ENCODE data around the gene CEP63. TPM values are rescaled to one million over a fixed set of nuclear protein-coding genes. Genes with fewer than 3 reads are reported as not detected.
"Not testable (repeated sequence)": the region's sequence is repeated elsewhere in the genome, so short reads cannot be mapped to it uniquely, and the experiment has no call there.

The CEP63 gene
- total and polyA plus RNA-seq, 8 donors = 8.1 to 104 (median 16.7) TPM

DNA sequence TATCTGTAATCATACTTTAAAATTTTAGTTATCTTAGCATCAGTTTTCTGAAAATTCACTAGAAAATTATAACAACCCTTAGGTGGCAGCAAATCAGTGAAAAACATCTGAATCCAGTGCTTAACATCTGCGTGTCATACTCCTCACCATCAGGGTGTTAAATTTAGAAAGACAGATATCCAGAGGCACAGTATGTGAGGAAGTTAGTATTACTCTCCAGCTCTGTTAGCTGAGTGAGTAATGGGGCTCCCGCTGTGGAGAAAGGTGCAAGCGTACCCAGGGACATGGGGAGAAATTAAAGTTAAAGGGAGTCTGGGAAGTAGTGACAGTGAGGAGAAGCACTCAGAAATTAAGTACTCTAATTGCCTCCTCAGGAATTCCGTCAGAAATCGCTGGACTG is 50.9 kb downstream of the CEP63 start:
- Histone ChIP-seq H3K4me3 (no peak overlapping the region), H3K4me1 (no peaks in the 10 kb centered on the region), H3K27ac (no peak overlapping the region), H3K9me3 (no peaks in the 10 kb centered on the region), H3K27me3 (no peaks in the 10 kb centered on the region), H3K36me3 (peaks cover 14 to 80% (median 64%) of the 10 kb centered on the region in 4 donors)
- DNase-seq = no peak
- 91 to 96% (median 94%) methylated on average over 5 of the region's 5 CpGs for WGBS, 5 donors
- intact Hi-C loops (cut with DNase I; ENCODE audit: low total_unique reads) = no loop called here
- TF ChIP-seq POLR2A (IDR thresholded peaks at IDR 0.05) (no peak), POLR2AphosphoS5 (IDR thresholded peaks at IDR 0.05) (no peak), EP300 (IDR thresholded peaks at IDR 0.05) (no peak)
- TF ChIP-seq, protein P1, sequence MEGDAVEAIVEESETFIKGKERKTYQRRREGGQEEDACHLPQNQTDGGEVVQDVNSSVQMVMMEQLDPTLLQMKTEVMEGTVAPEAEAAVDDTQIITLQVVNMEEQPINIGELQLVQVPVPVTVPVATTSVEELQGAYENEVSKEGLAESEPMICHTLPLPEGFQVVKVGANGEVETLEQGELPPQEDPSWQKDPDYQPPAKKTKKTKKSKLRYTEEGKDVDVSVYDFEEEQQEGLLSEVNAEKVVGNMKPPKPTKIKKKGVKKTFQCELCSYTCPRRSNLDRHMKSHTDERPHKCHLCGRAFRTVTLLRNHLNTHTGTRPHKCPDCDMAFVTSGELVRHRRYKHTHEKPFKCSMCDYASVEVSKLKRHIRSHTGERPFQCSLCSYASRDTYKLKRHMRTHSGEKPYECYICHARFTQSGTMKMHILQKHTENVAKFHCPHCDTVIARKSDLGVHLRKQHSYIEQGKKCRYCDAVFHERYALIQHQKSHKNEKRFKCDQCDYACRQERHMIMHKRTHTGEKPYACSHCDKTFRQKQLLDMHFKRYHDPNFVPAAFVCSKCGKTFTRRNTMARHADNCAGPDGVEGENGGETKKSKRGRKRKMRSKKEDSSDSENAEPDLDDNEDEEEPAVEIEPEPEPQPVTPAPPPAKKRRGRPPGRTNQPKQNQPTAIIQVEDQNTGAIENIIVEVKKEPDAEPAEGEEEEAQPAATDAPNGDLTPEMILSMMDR (IDR thresholded peaks at IDR 0.05) = no peak

DNA sequence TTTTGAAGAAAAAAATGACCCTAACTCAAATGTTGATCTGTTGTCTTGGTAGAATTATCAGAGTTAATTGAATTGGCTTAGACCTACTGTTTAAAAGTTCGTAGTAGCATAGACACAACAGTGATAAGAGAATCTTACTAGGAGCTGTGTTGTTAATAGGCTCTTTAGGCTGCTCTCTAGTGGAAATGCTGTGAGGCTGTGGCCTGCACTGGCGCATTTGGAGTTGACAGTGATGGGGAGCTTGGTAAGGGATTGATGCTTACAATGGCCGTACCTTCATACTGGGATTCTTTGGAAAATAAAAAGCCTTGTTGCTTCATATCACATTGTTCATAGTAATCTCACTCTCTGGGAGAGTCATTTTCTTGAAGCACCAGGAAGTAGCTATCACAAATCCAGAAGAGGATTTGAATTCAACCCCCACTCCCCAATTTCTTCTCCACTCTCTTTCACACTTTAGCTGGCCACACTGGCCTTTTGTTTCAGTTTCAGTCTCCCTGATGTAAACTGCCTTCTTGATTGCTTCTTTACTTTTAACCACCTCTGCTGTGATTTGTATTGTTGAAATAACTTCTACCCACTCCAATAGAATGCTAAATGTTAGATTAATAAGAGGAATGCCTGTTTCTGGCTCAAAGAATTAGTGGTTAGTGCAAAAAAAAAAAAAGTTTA is 56.6 kb downstream of the CEP63 start:
- Histone ChIP-seq H3K4me3 (no peak overlapping the region), H3K36me3 (peaks cover 8 to 59% (median 51%) of the 10 kb centered on the region in 4 donors), H3K27me3 (no peaks in the 10 kb centered on the region), H3K4me1 (no peaks in the 10 kb centered on the region), H3K9me3 (no peaks in the 10 kb centered on the region), H3K27ac (no peak overlapping the region)
- 52 to 74% (median 54%) methylated on average over 3 of the region's 3 CpGs for WGBS, 5 donors
- no peak for DNase-seq
- no peak for TF ChIP-seq POLR2A (IDR thresholded peaks at IDR 0.05)
- TF ChIP-seq EP300 (IDR thresholded peaks at IDR 0.05) = no peak
- TF ChIP-seq POLR2AphosphoS5 (IDR thresholded peaks at IDR 0.05) = no peak
- TF ChIP-seq, protein P1 (IDR thresholded peaks at IDR 0.05) = no peak
- intact Hi-C loops (cut with DNase I; ENCODE audit: low total_unique reads) = no loop called here

DNA sequence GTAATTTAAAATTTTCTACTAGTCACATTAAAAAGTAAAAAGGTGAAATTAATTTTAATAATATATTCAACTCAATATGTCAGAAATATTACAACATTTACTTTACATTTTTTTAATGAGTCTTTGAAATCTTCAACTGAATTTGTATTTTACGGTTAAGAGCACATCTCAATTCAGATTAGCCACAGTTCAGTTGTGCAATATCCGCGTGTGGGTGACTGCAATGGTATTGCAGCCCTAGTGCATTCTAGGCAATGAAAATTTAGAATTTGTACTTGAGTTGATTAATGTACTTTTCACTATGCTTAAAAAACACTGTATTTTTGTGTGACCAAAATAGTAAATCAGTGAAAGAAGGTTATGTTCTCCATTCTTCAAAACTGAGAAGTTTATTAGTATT is 57.3 kb downstream of the CEP63 start:
- no peak for DNase-seq
- no peaks in the 10 kb centered on the region for H3K9me3 ChIP-seq

DNA sequence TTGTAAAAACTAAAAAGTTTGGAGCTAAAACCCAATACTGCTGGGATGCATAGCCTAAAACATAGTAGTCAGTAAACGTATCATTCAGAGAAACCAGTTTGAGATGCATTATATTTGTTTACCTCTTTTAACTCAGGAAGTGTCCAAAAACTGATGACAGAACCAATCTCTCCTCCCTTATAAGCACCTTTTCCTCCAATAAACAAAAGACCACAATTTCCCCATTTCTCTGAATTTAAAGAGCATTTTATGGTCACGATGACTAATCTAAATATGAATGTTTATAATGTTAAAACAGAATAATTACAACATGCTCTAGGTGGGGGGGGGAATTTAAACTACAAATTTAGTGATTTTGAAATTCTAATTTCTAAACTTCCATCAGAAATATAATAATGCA is 58.5 kb downstream of the CEP63 start:
- H3K4me1 ChIP-seq = no peaks in the 10 kb centered on the region
- no peak overlapping the region for H3K4me3 ChIP-seq
- no peak for DNase-seq
- no peaks in the 10 kb centered on the region for H3K9me3 ChIP-seq
- H3K27me3 ChIP-seq = no peaks in the 10 kb centered on the region
- peaks cover 8 to 61% (median 50%) of the 10 kb centered on the region in 4 donors for H3K36me3 ChIP-seq
- TF ChIP-seq, protein P1 (IDR thresholded peaks at IDR 0.05) = no peak
- TF ChIP-seq POLR2AphosphoS5 (IDR thresholded peaks at IDR 0.05) (no peak), POLR2A (IDR thresholded peaks at IDR 0.05) (no peak), EP300 (IDR thresholded peaks at IDR 0.05) (no peak)
- intact Hi-C loops (cut with DNase I; ENCODE audit: low total_unique reads) = no loop called here
- 82 to 88% (median 87%) methylated on average over 2 of the region's 2 CpGs for WGBS, 5 donors
- peak overlapping the region in 1 of 5 donors; percentile 33 for H3K27ac ChIP-seq

More for the DNA sequence above, 57.3 kb downstream of the CEP63 start:
- intact Hi-C loops (cut with DNase I; ENCODE audit: low total_unique reads) = no loop called here
- WGBS, 5 donors = 85 to 91% (median 91%) methylated on average over 3 of the region's 3 CpGs
- H3K36me3 ChIP-seq = peaks cover 8 to 59% (median 50%) of the 10 kb centered on the region in 4 donors
- no peak overlapping the region for H3K27ac ChIP-seq
- H3K27me3 ChIP-seq = no peaks in the 10 kb centered on the region
- no peaks in the 10 kb centered on the region for H3K4me1 ChIP-seq
- no peak overlapping the region for H3K4me3 ChIP-seq
- TF ChIP-seq, protein P1 (IDR thresholded peaks at IDR 0.05) = no peak
- no peak for TF ChIP-seq POLR2A (IDR thresholded peaks at IDR 0.05)
- no peak for TF ChIP-seq EP300 (IDR thresholded peaks at IDR 0.05)
- no peak for TF ChIP-seq POLR2AphosphoS5 (IDR thresholded peaks at IDR 0.05)

DNA sequence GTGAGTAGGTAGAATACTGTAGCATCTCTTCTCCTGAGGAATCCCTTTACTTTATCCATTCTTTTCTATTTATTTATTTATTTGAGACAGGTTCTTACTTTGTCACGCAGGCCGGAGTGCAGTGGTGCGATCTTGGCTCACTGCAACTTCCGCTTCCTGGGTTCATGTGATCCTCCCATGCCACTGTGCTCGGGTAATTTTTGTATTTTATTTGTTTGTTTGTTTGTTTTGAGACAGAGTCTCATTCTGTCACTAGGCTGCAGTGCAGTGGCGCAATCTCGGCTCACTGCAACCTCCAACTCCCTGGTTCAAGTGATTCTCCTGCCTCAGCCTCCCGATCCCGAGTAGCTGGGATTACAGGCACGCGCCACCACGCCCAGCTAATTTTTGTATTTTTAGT is 58.9 kb downstream of the CEP63 start:
- peak overlapping the region in 1 of 5 donors; percentile 33 for H3K27ac ChIP-seq
- DNase-seq = not testable (repeated sequence)

More for the DNA sequence above, 58.9 kb downstream of the CEP63 start:
- H3K4me3 ChIP-seq; intact Hi-C loops (cut with DNase I; ENCODE audit: low total_unique reads); H3K27me3 ChIP-seq; H3K4me1 ChIP-seq; H3K9me3 ChIP-seq: not testable (repeated sequence)
- WGBS, 5 donors = 86 to 93% (median 88%) methylated on average over 12 of the region's 12 CpGs
- H3K36me3 ChIP-seq = peaks cover 8 to 62% (median 52%) of the 10 kb centered on the region in 4 donors

All from stomach (tissue), 9 donors.